Nephron progenitor cell (in vitro differentiated cells): ENCODE data around the gene ARHGEF5.

ENCODE experiments used
- DNase-seq: peaks from one replicate; pipeline ENCODE4 v3.0.0; 2021
- H3K27ac Mint-ChIP-seq: 2 replicates; pipeline ENCODE4 v1.8.0; 2021; ENCODE audit warnings: mild to moderate bottlenecking, moderate library complexity, mixed read lengths
- H3K27me3 Mint-ChIP-seq: 2 replicates; pipeline ENCODE4 v1.8.0; 2021; ENCODE audit warnings: mild to moderate bottlenecking, low read depth, mixed read lengths; ENCODE audit not compliant: poor library complexity
- H3K36me3 Mint-ChIP-seq: 2 replicates; pipeline ENCODE4 v1.8.0; 2021; ENCODE audit warnings: low read depth, mixed read lengths
- H3K4me1 Mint-ChIP-seq: 2 replicates; pipeline ENCODE4 v1.8.0; 2021; ENCODE audit warnings: mixed read lengths
- H3K4me3 Mint-ChIP-seq: 2 replicates; pipeline ENCODE4 v1.8.0; 2021; ENCODE audit warnings: mild to moderate bottlenecking, moderate library complexity, mixed read lengths
- H3K9me3 Mint-ChIP-seq: 2 replicates; pipeline ENCODE4 v1.8.0; 2021; ENCODE audit warnings: mild to moderate bottlenecking, moderate library complexity, mixed read lengths
- CTCF ChIP-seq: fragments of 200-600 bp; sonication (generic); IDR thresholded peaks from 2 replicates; pipeline ENCODE4 v1.5.0; 2021; ENCODE audit warnings: antibody characterized with exemption

Gene ARHGEF5

GRCh38 chr7:144384555-144385245 lies 29.5 kb downstream of the ARHGEF5 start:
- peaks cover 4% of the 10 kb centered on the region for H3K36me3 Mint-ChIP-seq
- H3K4me1 Mint-ChIP-seq: peaks cover 27% of the 10 kb centered on the region
- peak overlapping the region; percentile 4 for H3K4me3 Mint-ChIP-seq
- DNase-seq: no peak
- no peak for TF ChIP-seq CTCF
- peaks cover 2% of the 10 kb centered on the region for H3K27me3 Mint-ChIP-seq
- peak overlapping the region; percentile 40 for H3K27ac Mint-ChIP-seq
- H3K9me3 Mint-ChIP-seq: no peaks in the 10 kb centered on the region

- Mint-ChIP-seq H3K9me3 (peaks cover 3% of the 10 kb centered on the region), H3K4me1 (peaks cover 47% of the 10 kb centered on the region), H3K27ac (no peak overlapping the region), H3K27me3 (peaks cover 2% of the 10 kb centered on the region), H3K36me3 (no peaks in the 10 kb centered on the region), H3K4me3 (no peak overlapping the region)
- no peak for TF ChIP-seq CTCF
- DNase-seq: no peak
These were observed 31.5 kb downstream of the ARHGEF5 start for GRCh38 chr7:144386741-144387140.

GRCh38 chr7:144388950-144389349 lies 33.7 kb downstream of the ARHGEF5 start:
- Mint-ChIP-seq H3K27me3 (peaks cover 2% of the 10 kb centered on the region), H3K4me1 (peaks cover 53% of the 10 kb centered on the region), H3K4me3 (no peak overlapping the region), H3K36me3 (no peaks in the 10 kb centered on the region), H3K9me3 (peaks cover 3% of the 10 kb centered on the region), H3K27ac (peak overlapping the region; percentile 45)
- no peak for DNase-seq
- no peak for TF ChIP-seq CTCF

- Mint-ChIP-seq H3K27me3 (peaks cover 9% of the 10 kb centered on the region), H3K4me1 (peaks cover 39% of the 10 kb centered on the region), H3K27ac (peak overlapping the region; percentile 4), H3K36me3 (no peaks in the 10 kb centered on the region), H3K9me3 (peaks cover 3% of the 10 kb centered on the region), H3K4me3 (no peak overlapping the region)
- no peak for DNase-seq
- no peak for TF ChIP-seq CTCF
These were observed 35.3 kb downstream of the ARHGEF5 start for GRCh38 chr7:144390481-144390880.

- Mint-ChIP-seq H3K27me3 (peaks cover 10% of the 10 kb centered on the region), H3K9me3 (peaks cover 3% of the 10 kb centered on the region), H3K4me1 (peaks cover 39% of the 10 kb centered on the region), H3K27ac (no peak overlapping the region), H3K4me3 (no peak overlapping the region), H3K36me3 (no peaks in the 10 kb centered on the region)
- no peak for DNase-seq
- no peak for TF ChIP-seq CTCF
These were observed 35.8 kb downstream of the ARHGEF5 start for GRCh38 chr7:144391014-144391413.

GRCh38 chr7:144391823-144392255 lies 36.6 kb downstream of the ARHGEF5 start:
- Mint-ChIP-seq H3K27ac (no peak overlapping the region), H3K36me3 (no peaks in the 10 kb centered on the region), H3K27me3 (peaks cover 15% of the 10 kb centered on the region), H3K4me3 (no peak overlapping the region), H3K4me1 (peaks cover 39% of the 10 kb centered on the region), H3K9me3 (peaks cover 3% of the 10 kb centered on the region)
- peak; percentile 15 for DNase-seq
- TF ChIP-seq CTCF: peak; percentile 63
